Stimulated activated CD8-positive, alpha-beta memory T cell treated with anti-CD3 and anti-CD28 coated beads, Interleukin-12 subunit alpha, Interleukin-12 subunit beta, amount 100 ng/mL, for 24 hours (primary cell): ENCODE results near the gene POLR1A.
"Not testable (repeated sequence)": the region's sequence is repeated elsewhere in the genome, so short reads cannot be mapped to it uniquely, and the experiment has no call there.

Source experiments
- DNase-seq: peaks from one replicate; pipeline ENCODE4 v3.0.0-alpha.2; 2020; ENCODE audit errors: extremely low read depth

Gene POLR1A

DNA sequence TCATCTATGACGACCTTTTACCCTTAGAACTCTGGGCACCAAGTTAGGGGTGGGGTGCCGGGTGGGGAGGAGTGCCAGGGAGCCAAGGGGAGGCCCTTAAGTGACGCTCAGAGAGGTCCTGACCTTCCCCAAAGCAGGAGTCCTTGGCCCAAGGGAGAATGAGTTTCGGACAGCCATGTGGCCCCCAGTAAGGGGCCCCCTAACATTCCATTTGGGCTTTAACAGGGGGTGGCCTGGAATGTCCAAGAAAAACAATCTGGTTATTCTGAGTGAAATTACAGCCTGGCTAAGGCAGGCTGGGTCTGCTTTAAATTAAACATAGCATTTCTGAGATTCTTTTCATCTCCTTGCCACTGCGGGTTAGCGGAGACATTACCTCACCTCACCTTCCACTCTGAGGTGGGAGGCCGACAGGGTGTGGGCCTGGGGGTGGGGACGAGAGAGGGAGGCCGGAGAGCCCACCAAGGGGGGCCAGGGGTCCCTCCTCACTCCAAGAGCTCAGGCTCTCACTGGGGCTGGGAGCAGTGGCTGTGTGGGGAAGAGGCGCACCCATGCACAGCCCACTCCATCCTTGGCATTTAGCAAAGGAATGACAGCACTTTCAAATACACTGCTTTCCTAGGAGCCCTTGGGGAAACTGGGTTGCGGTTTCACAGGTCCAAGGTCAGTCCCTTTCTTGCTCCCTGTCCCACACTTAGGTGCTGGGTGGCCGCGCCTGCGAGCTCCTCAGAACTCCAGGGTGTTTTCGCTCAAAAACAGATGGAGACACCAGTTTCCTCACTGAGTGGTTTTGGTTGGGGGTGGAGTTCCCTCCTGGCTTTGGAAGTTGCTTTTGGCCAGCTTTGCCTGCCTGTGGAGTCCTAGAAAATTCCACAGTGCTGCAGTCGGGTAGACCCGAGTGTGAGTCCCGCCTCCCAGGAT is 107.4 kb downstream of the POLR1A start:
- no peak for DNase-seq

DNA sequence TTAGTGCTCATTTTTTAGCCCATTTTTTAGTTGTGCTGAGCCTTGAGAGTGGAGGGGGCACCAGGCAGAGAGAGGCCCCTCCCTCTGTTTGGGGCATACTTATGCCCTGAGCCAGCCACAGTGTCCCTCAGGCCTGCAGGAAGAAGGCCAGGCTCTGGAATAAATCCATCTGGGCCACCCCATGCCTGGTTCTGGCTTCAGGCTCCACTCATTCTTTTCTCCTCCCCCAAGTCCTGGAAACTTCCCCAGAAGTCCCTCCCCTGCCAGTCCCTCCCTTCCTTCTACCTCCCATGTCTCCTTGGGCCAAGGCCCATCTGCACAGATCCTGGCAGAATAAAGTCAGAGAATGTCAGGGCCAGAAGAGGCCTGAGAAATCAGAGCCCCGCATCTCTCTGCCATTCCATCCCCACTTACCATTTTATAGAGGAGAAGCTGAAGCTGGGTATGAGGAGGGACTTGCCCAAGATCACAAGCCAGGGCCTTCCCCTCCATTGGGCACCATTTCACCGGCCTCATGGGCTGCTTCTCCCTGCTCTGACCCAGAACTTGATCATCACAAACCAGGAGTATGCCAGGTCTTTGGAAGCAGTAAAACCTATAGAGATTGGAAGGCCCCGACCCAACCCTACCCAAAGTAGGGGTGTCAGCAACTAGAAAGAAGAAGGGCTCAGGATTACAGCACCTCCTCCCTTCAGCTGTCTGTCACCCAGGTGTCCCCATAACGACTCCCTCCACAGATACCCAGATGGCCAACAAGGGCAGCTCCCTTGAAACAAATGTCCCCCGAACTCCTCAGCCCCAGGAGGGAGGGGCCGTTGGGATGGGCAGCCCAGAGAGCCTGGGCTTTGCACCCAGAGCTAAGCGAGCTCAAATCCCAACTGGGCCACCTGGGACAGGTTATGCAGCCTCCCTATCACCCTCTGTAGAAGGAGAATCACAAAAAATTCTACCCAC is 108.4 kb downstream of the POLR1A start:
- DNase-seq: no peak

DNA sequence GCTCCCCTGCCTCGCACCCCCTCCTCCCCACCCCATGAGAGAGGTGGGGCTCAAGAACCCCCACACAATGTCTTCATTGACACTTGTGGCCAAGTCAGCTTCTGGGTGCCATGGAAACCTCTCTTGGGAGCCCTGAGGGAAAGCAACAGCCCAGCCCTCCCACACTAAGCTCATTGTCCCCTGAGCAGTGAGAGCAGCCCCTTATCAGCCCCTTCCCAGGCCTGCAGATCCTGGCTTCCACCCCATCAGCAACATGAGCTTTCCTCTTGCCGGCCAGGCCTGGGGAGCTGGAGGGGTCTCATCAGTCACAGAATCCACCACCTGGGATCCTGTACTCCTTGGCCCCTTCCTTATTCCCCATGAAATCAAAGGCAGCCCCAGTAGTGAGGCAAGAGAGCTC is 109.1 kb downstream of the POLR1A start:
- DNase-seq: no peak

- no peak for DNase-seq
Measured at GRCh38 chr2:85995648-85996529, 109.8 kb downstream of the POLR1A start.

GRCh38 chr2:85994897-85995647 is 110.6 kb downstream of the POLR1A start:
- DNase-seq: no peak

DNA sequence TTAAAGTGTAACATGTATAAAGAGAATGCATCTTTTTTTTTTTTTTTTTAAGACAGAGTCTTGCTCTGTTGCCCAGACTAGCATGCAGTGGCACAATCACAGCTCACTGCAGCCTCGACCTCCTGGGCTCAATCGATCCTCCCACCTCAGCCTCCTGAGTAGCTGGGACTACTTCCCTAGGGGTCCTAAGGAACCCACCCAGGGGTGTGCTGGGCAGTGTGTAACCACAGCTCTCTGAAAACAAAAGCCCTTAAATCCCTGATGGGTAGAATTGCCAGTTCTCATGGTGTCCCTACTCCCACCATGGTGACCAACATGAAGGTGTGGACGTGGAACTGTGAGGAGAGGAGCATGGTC is 111.3 kb downstream of the POLR1A start:
- no peak for DNase-seq

GRCh38 chr2:85992611-85993010 is 113.1 kb downstream of the POLR1A start:
- no peak for DNase-seq

- not testable (repeated sequence) for DNase-seq
Measured at GRCh38 chr2:85992053-85992452, 113.6 kb downstream of the POLR1A start.

- no peak for DNase-seq
Measured at GRCh38 chr2:85990084-85990483, 115.6 kb downstream of the POLR1A start.

- DNase-seq: no peak
Measured at GRCh38 chr2:85989288-85989865, 116.3 kb downstream of the POLR1A start.

DNA sequence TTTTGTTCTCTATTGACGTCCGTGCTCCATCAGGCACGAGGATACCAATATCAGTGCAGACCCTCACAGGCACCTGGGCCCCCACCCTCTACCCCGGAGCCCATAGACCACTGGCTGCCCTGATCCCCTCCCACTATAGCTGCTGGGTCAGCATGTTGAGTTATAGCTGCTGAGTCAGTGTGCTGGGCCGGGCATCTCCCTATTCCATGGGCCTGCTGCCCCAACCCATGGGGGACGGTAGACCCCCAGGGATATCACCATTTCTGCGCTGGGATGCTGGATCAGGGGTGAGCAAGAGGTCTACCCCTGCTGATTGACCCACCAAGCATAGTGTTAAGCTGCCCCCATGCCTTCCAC is 116.8 kb downstream of the POLR1A start:
- no peak for DNase-seq

GRCh38 chr2:85988175-85988913 is 117.3 kb downstream of the POLR1A start:
- no peak for DNase-seq

DNA sequence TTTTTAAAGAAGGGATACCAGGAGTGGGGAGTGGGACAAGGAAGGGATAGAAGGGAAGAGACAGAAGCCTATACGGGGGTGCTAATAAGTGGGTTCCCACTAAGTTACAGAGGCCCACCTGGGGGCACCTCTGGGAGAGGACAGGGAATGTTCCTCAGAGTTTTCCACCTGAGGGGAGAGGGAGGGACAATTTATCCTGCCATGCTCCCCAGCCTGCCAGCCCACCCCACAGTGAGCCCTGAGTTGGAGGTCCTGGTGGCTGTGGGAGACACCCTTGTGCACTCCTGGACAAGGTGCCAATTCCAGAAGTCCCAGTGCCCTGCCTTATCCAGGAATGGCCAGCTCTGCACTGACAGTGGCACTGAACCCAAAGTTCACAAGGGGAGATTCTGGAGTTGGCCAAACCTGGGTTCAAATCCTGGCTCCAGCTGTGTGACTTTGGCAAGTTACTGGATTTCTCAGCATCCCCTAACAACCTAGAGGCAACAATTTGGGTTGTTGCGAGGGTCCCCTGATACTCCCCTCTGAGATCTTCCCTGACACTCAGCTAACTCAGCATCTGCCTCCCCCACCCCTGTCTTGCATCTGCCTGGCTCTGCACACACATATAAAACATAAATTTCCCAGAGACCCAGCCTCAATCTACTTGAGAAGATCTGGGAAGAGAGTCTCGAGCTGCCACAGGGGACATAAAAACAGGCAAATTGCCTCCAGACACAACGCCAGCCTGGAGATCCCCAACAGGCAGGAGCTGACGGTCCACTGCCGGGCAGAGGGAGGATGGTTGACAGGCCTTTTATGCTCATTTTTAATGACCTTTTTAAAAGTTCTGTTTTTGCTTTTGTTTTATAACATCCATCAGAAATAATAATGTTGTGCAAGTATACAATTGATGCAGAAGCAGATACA is 118.2 kb downstream of the POLR1A start:
- no peak for DNase-seq

GRCh38 chr2:85986121-85986520 is 119.6 kb downstream of the POLR1A start:
- DNase-seq: no peak

DNA sequence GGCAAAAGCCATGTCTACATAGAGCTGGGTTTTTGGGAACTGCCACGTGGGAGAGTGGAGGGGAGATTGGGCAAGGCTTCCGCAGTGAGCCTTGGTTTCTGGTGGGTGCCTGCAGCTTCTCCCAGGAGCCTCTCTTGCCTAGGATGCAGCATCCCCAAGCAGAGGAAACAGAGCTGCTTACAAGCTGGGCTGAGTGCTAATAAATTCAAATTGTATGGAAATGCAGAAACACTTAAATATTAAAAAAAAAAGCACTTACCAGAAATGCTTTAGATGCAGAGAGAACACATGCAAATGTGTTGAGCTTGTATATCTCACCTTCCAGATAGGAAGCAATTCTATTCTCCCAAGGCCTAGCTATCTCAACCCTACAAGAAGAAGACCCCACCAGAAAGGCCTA is 120.9 kb downstream of the POLR1A start:
- DNase-seq: no peak

DNA sequence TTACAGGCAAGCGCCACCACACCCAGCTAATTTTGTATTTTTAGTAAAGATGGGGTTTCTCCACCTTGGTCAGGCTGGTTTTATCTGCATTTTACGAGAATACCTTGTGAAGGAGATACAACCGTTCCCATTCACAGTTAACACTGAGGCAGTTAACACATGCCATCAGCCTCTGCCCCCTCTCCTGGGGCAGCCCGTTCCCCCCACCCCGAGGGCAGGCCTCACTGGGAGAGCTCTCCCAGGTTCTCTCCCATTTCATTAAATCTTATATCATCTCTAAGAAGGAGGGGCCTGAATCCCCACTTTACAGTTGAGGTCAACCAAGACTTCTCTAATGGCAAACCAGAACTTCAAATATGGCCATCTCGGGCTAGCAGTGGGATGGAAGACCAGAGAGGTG is 121.9 kb downstream of the POLR1A start:
- no peak for DNase-seq

DNA sequence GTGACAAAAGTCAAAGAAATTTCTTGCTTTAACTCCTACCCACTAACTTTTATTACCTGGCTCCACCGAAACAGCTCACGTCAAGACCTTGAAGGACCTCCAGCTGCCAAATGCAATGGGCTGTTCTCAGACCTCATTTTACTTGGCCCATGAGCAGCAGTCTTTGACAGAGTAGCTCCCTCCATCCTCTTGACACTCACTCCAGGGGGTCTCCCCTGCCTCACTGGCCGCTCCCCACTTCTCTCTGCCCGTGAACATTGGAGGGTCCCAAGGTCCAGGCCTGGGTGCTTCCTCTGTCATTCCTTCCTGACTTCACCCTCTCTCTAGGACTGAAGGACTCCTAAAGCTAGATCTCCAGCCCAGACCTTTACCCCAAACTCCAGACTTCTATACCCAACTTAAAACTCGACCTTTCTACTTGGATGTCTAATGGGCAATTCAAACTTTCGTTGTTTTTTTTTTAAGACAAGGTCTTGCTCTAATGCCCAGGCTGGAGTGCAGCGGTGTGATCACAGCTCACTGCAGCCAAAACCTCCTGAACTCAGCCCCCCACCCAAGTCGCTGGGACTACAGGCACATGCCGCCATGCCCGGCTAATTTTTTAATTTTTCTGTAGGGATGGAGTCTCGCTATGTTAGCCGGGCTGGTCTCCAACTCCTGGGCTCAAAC is 124.0 kb downstream of the POLR1A start:
- no peak for DNase-seq
